HG02610 (cell line): Measurements from ENCODE around the gene CDK19.

ENCODE experiments used
- ATAC-seq: cut with Tn5 transposase; IDR thresholded peaks from one replicate; pipeline ENCODE4 v1.9.1; 2021; ENCODE audit warnings: mild to moderate bottlenecking, moderate library complexity; ENCODE audit not compliant: unreplicated experiment

Gene CDK19

DNA sequence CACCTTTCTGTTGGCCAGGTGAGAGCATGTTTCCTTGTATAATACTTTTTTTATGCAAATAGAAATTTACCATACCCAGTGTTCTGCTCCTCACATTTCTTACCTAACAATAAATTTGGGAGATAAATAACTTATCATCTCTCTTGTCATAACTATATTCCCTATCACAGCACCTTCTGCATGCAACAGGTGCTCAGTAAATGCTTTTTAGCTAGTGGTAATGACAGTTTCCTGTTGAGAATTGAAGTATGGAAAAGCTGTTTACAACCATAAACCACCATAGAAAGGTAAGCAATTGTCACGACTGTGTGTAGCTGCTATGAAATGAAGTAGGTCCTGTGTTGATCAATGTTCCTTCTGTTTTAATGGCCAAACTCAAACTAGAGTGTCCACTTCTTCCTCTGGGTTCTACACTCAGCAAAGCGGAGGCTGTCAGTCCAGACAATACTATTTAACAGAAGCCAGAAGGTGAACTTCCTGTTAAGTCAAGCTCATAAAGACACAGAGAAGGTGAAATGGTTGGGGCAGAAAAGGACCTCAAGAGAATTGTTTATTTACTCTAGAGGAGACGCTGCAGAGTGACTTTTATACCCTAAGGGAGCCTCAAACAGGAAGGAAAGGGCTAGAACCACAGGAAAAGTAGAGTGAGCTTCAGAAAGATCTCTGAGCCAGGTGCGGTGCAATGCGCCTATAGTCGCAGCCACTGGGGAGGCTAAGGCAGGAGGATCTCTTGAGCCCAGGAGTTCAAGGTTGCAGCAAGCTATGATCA lies 254.8 kb downstream of the CDK19 start:
- no peak for ATAC-seq
